SK-N-SH (cell line): ENCODE results near the gene LTBR. TPM values are rescaled to one million over a fixed set of nuclear protein-coding genes. Genes with fewer than 3 reads are reported as not detected.
"Not testable (repeated sequence)": the region's sequence is repeated elsewhere in the genome, so short reads cannot be mapped to it uniquely, and the experiment has no call there.

Experiments
- CTCF ChIA-PET: fragments of 300-600, 350-600 bp; formaldehyde crosslinking; extraction: SDS; loops from one replicate; lab custom pipeline; 2021; lab: Yijun Ruan, JAX
- POLR2A ChIA-PET: fragments of 350-600 bp; sonication (Branson Sonifier 250); formaldehyde crosslinking; extraction: SDS; loops from one replicate; lab custom pipeline; 2020; ENCODE audit warnings: antibody characterized with exemption, inconsistent platforms; lab: Yijun Ruan, JAX
- DNase-seq: peaks from one replicate; pipeline ENCODE4 v3.0.0; 2012
- H2AFZ ChIP-seq: fragments of 200-600 bp; sonication (generic); 2 replicates; pipeline ENCODE4 v1.8.1; 2016; ENCODE audit warnings: antibody characterized with exemption, mild to moderate bottlenecking, low read depth
- H3F3A ChIP-seq: fragments of 200-600 bp; sonication (generic); replicated peaks from 2 replicates; pipeline ENCODE3; 2016; ENCODE audit warnings: antibody characterized with exemption, mild to moderate bottlenecking; ENCODE audit not compliant: insufficient read depth
- H3K27ac ChIP-seq, 2 experiments: fragments of 200-500 bp in 1 of 2; fragments of 200-600 bp in 1 of 2; sonication (Bioruptor generic) in 1 of 2; sonication (generic), shearing (Covaris generic) in 1 of 2; 2 replicates each; pipeline versions ENCODE4 v1.5.1 to v1.6.1; 2014 to 2016; ENCODE audit warnings: low read depth in 2 of 2, inconsistent platforms in 1 of 2, low read length in 1 of 2, mild to moderate bottlenecking in 1 of 2, mixed read lengths in 1 of 2
- H3K27me3 ChIP-seq: fragments of 200-600 bp; sonication (generic), shearing (Covaris generic); 2 replicates; pipeline ENCODE4 v1.6.1; 2016; ENCODE audit warnings: mixed run types; ENCODE audit not compliant: insufficient read depth
- H3K36me3 ChIP-seq, 2 experiments: fragments of 200-500 bp in 1 of 2; fragments of 200-600 bp in 1 of 2; sonication (Bioruptor generic) in 1 of 2; sonication (generic) in 1 of 2; replicated peaks in 1 of 2; 2 replicates each; pipeline versions ENCODE3 to v1.5.1; 2014 to 2016; ENCODE audit warnings: low read length in 1 of 2, mild to moderate bottlenecking in 1 of 2; ENCODE audit not compliant: insufficient read depth in 2 of 2, control insufficient read depth in 1 of 2
- H3K4me1 ChIP-seq, 2 experiments: fragments of 200-500 bp in 1 of 2; fragments of 200-600 bp in 1 of 2; sonication (Bioruptor generic) in 1 of 2; sonication (generic), shearing (Covaris generic) in 1 of 2; 2 replicates each; pipeline versions ENCODE4 v1.5.1 to v1.6.1; 2014 to 2016; ENCODE audit warnings: low read depth in 1 of 2, low read length in 1 of 2, mixed run types in 1 of 2; ENCODE audit not compliant: insufficient read depth in 2 of 2, control insufficient read depth in 1 of 2
- H3K4me2 ChIP-seq: fragments of 200-600 bp; sonication (generic), shearing (Covaris generic); 2 replicates; pipeline ENCODE4 v1.6.1; 2017; ENCODE audit warnings: mixed run types
- H3K4me3 ChIP-seq, 2 experiments: fragments of 200-500 bp in 1 of 2; fragments of 200-600 bp in 1 of 2; sonication (Bioruptor generic) in 1 of 2; sonication (generic), shearing (Covaris generic) in 1 of 2; 2 replicates each; pipeline versions ENCODE4 v1.5.1 to v1.8.1; 2014 to 2016; ENCODE audit warnings: low read depth in 2 of 2, inconsistent platforms in 1 of 2, low read length in 1 of 2, mild to moderate bottlenecking in 1 of 2, mixed read lengths in 1 of 2, moderate library complexity in 1 of 2
- H3K79me2 ChIP-seq: fragments of 200-600 bp; sonication (generic); 2 replicates; pipeline ENCODE4 v1.8.1; 2017; ENCODE audit warnings: mild to moderate bottlenecking; ENCODE audit not compliant: insufficient read depth
- H3K9ac ChIP-seq: fragments of 200-600 bp; sonication (generic); 2 replicates; pipeline ENCODE4 v1.6.1; 2017; ENCODE audit warnings: mixed run types
- H3K9me2 ChIP-seq: fragments of 200-600 bp; sonication (generic); 2 replicates; pipeline ENCODE4 v1.6.1; 2017; ENCODE audit warnings: mixed run types
- H3K9me3 ChIP-seq: fragments of 200-600 bp; sonication (generic); 2 replicates; pipeline ENCODE4 v1.6.1; 2017; ENCODE audit warnings: mixed run types, mild to moderate bottlenecking, moderate library complexity
- H4K20me1 ChIP-seq: fragments of 200-600 bp; sonication (generic); 2 replicates; pipeline ENCODE4 v1.6.1; 2017; ENCODE audit warnings: mild to moderate bottlenecking, mixed run types; ENCODE audit not compliant: insufficient read depth
- FOXJ3 ChIP-seq: sonication (generic); formaldehyde crosslinking; IDR thresholded peaks from 2 replicates; pipeline ENCODE4 v1.5.1; 2020; ENCODE audit warnings: mild to moderate bottlenecking, missing genetic modification reagents
- NFIC ChIP-seq: IDR thresholded peaks from 2 replicates; pipeline ENCODE4 v1.4.0; 2012; ENCODE audit warnings: borderline replicate concordance
- NRF1 ChIP-seq: IDR thresholded peaks from 2 replicates; pipeline ENCODE4 v1.6.1; 2012; ENCODE audit warnings: low read depth, mild to moderate bottlenecking, low read length
- POLR2AphosphoS5 ChIP-seq: IDR thresholded peaks from 2 replicates; pipeline ENCODE4 v1.6.1; 2012; ENCODE audit warnings: low read depth, low read length
- RAD21 ChIP-seq: IDR thresholded peaks from 2 replicates; pipeline ENCODE4 v1.6.1; 2012; ENCODE audit warnings: mild to moderate bottlenecking, low read length
- RCOR1 ChIP-seq: fragments of 150-350 bp; IDR thresholded peaks from 2 replicates; pipeline ENCODE4 v1.6.1; 2017; ENCODE audit warnings: antibody characterized with exemption, low read length
- RFX5 ChIP-seq: IDR thresholded peaks from 2 replicates; pipeline ENCODE4 v1.6.1; 2012; ENCODE audit warnings: mild to moderate bottlenecking, improper control_type of control experiment, low read length
- SIN3A ChIP-seq: IDR thresholded peaks from 2 replicates; pipeline ENCODE4 v1.6.1; 2012; ENCODE audit warnings: low read depth, mild to moderate bottlenecking, low read length, moderate library complexity, borderline replicate concordance
- TCF12 ChIP-seq: IDR thresholded peaks from 2 replicates; pipeline ENCODE4 v1.4.0; 2012
- TEAD4 ChIP-seq: IDR thresholded peaks from 2 replicates; pipeline ENCODE4 v1.4.0; 2012; ENCODE audit warnings: mild to moderate bottlenecking, borderline replicate concordance; ENCODE audit not compliant: insufficient read depth
- USF2 ChIP-seq: fragments of 150-350 bp; IDR thresholded peaks from 2 replicates; pipeline ENCODE4 v1.6.1; 2017; ENCODE audit warnings: antibody characterized with exemption, low read length, low read depth, borderline replicate concordance
- WGBS: methylation state at CpG from one replicate; pipeline ENCODE4 v1.1.6; 2017; ENCODE audit warnings: low lambda C conversion rate; 5-methylcytosine and 5-hydroxymethylcytosine counted together
- polyA plus RNA-seq, 3 experiments: library from polyadenylated mRNA; depleted of rRNA; stranded (reverse); fragments of >200 nt; gene quantifications; 2 replicates each; pipeline ENCODE4 v1.2.3, GENCODE V29; 2012
- TF ChIP-seq, protein P1 (sequence below): fragments of 200-600 bp; sonication (generic); IDR thresholded peaks from 2 replicates; pipeline ENCODE4 v1.6.1; 2017; ENCODE audit warnings: antibody characterized with exemption, mild to moderate bottlenecking, moderate library complexity

The LTBR gene
- polyA plus RNA-seq, 1 of the 3 experiments (the other 2 are of a cell fraction): 0.12 TPM

- H3K4me3 ChIP-seq: peak overlapping the region; percentile 31 to 57; a peak in 3 of 4 replicates
- H4K20me1 ChIP-seq: peaks cover 12% of the 10 kb centered on the region; the same call in 1 of the 2 replicates
Observed at GRCh38 chr12:6336889-6337853, 46.8 kb upstream of the LTBR start.

DNA sequence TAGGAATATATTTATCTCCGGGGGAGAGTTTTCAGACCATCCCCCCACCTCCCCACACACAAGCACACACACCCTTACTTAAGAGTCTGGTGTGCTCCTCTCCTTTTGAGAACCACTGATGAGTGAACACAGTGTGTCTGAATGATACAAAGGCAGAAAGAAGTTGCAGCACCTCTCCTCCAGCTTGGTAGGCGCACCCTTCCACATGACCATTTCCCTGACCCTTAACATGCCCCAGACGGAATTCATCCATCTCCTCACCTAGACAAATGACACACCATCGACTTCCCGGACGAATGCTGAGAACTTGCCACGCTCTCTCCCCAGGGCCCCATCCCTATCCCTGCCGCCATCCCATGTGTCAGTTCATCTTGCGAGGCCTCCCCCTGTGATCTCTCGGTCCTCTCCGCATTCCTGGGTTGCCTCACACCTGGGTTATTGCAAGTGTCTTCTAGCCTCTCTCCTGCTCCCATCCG is 46.0 kb upstream of the LTBR start:
- peaks cover 84% of the 10 kb centered on the region for H3K79me2 ChIP-seq
- TF ChIP-seq RCOR1 (no peak), FOXJ3 (CRISPR knock-in tag) (no peak), POLR2AphosphoS5 (no peak)
- H4K20me1 ChIP-seq: peaks cover 9% of the 10 kb centered on the region; the same call in 1 of the 2 replicates
- H2AFZ ChIP-seq: no peak overlapping the region
- no peaks in the 10 kb centered on the region for H3K9me3 ChIP-seq
- H3F3A ChIP-seq: peaks cover 45% of the 10 kb centered on the region
- H3K4me1 ChIP-seq: peaks cover 57 to 66% of the 10 kb centered on the region in 2 experiments
- ChIA-PET POLR2A (no interaction called here), CTCF (interaction anchor here (1.2 to 2.6 kb wide), 3 partner anchors 12 to 127 kb away, joined by 3 to 9 read pairs (median 4); no protein-coding TSS in a partner anchor)
- DNase-seq: no peak
- H3K27ac ChIP-seq: peak overlapping the region; percentile 96 to 100
- H3K27me3 ChIP-seq: no peaks in the 10 kb centered on the region
- peaks cover 8 to 10% of the 10 kb centered on the region in 2 experiments for H3K36me3 ChIP-seq
- WGBS: 68% methylated on average over 12 of the region's 12 CpGs
- peak overlapping the region; percentile 88; the same call in 1 of the 2 replicates for H3K4me2 ChIP-seq
- no peaks in the 10 kb centered on the region for H3K9me2 ChIP-seq
- H3K9ac ChIP-seq: no peak overlapping the region
- H3K4me3 ChIP-seq: 0 out of 4 replicates have a peak overlapping the region, but pooled peaks of 1 of the 2 experiments have one; percentile 10

More at GRCh38 chr12:6336889-6337853, 46.8 kb upstream of the LTBR start:
- peak overlapping the region; percentile 96 to 100 for H3K27ac ChIP-seq
- no peak overlapping the region for H2AFZ ChIP-seq
- CTCF ChIA-PET: interaction anchor here (1.2 to 2.6 kb wide), 4 partner anchors 11 to 349 kb away, joined by 4 to 9 read pairs (median 4); no protein-coding TSS in a partner anchor
- no peaks in the 10 kb centered on the region for H3K27me3 ChIP-seq
- H3K9me3 ChIP-seq: no peaks in the 10 kb centered on the region
- DNase-seq: no peak
- no peaks in the 10 kb centered on the region for H3K9me2 ChIP-seq
- H3K9ac ChIP-seq: peak overlapping the region; percentile 83
- H3F3A ChIP-seq: peaks cover 51% of the 10 kb centered on the region
- H3K79me2 ChIP-seq: peaks cover 78% of the 10 kb centered on the region
- peaks cover 54 to 68% of the 10 kb centered on the region in 2 experiments for H3K4me1 ChIP-seq
- 53% methylated on average over 11 of the region's 15 CpGs for WGBS
- peak overlapping the region; percentile 88 for H3K4me2 ChIP-seq
- no peak for TF ChIP-seq RAD21
- TF ChIP-seq, protein P1, sequence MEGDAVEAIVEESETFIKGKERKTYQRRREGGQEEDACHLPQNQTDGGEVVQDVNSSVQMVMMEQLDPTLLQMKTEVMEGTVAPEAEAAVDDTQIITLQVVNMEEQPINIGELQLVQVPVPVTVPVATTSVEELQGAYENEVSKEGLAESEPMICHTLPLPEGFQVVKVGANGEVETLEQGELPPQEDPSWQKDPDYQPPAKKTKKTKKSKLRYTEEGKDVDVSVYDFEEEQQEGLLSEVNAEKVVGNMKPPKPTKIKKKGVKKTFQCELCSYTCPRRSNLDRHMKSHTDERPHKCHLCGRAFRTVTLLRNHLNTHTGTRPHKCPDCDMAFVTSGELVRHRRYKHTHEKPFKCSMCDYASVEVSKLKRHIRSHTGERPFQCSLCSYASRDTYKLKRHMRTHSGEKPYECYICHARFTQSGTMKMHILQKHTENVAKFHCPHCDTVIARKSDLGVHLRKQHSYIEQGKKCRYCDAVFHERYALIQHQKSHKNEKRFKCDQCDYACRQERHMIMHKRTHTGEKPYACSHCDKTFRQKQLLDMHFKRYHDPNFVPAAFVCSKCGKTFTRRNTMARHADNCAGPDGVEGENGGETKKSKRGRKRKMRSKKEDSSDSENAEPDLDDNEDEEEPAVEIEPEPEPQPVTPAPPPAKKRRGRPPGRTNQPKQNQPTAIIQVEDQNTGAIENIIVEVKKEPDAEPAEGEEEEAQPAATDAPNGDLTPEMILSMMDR: no peak
- no peak for TF ChIP-seq SIN3A
- no peak for TF ChIP-seq USF2
- no peak for TF ChIP-seq NRF1
- TF ChIP-seq NFIC: no peak
- TF ChIP-seq TCF12: no peak
- no peak for TF ChIP-seq RFX5
- no peak for TF ChIP-seq TEAD4
- TF ChIP-seq, all 33 proteins: peak for 0
- POLR2A ChIA-PET: interaction anchor here (1.0 to 1.4 kb wide), 2 partner anchors 133 to 197 kb away, joined by 4 to 7 read pairs; partner anchors contain the start of genes GAPDH and VAMP1
- H3K36me3 ChIP-seq: peaks cover 15 to 16% of the 10 kb centered on the region in 2 experiments

DNA sequence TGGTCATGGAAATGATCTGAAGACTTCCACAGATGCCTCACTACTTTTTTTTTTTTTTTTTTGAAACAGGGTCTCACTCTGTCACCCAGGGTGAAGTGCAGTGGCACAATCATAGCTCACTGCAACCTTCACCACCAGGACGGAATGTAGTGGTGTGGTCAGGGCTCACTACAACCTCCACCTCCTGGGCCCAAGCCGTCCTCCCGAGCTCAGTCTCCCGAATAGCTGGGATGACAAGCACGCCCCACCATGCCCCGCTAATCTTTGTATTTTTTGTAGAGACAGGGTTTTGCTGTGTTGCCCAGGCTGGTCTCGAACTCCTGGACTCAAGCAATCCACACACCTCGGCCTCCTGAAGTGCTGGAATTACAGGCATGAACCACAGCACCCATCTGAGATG is 45.4 kb upstream of the LTBR start:
- not testable (repeated sequence) for H3K9me2 ChIP-seq, H3K9me3 ChIP-seq, H3K9ac ChIP-seq, H4K20me1 ChIP-seq, H2AFZ ChIP-seq, H3K36me3 ChIP-seq, DNase-seq, H3K27me3 ChIP-seq
- POLR2A ChIA-PET: interaction anchor here (1.1 kb wide), 1 partner anchor 12 kb away, joined by 3 read pairs; no protein-coding TSS in a partner anchor
- Histone ChIP-seq H3K27ac (peak overlapping the region in 1 of 2 experiments; percentile 100; a peak in 1 of 4 replicates), H3F3A (peaks cover 39% of the 10 kb centered on the region), H3K4me2 (peak overlapping the region; percentile 88), H3K79me2 (peaks cover 81% of the 10 kb centered on the region), H3K4me1 (peaks cover 57 to 60% of the 10 kb centered on the region in 2 experiments), H3K4me3 (0 out of 4 replicates have a peak overlapping the region, but pooled peaks of 1 of the 2 experiments have one; percentile 99)
- 77% methylated on average over 8 of the region's 8 CpGs for WGBS
- CTCF ChIA-PET: interaction anchor here (1.2 to 2.6 kb wide), 4 partner anchors 12 to 127 kb away, joined by 3 to 9 read pairs (median 4); no protein-coding TSS in a partner anchor
